H9 (cell line): Measurements from ENCODE around the gene RRAGB. TPM values are rescaled to one million over a fixed set of nuclear protein-coding genes. Genes with fewer than 3 reads are reported as not detected.
A peak's percentile ranks its signal among the peaks of the same experiment; 100 is the strongest.

ENCODE experiments used
- DNase-seq: peaks from one replicate; pipeline ENCODE4 v3.0.0-alpha.2; 2017
- H2AFZ ChIP-seq: one replicate; pipeline ENCODE4 v1.6.1; 2013; ENCODE audit warnings: mild to moderate bottlenecking, low read length, control low read depth, moderate library complexity
- H2AK5ac ChIP-seq: 2 replicates; pipeline ENCODE4 v1.6.1; 2013; ENCODE audit warnings: low read length, control low read depth, mixed read lengths; ENCODE audit not compliant: insufficient read length
- H2BK120ac ChIP-seq: one replicate; pipeline ENCODE4 v1.6.1; 2013; ENCODE audit warnings: low read depth, mild to moderate bottlenecking, low read length, control low read depth, inconsistent platforms; ENCODE audit not compliant: poor library complexity, severe bottlenecking
- H2BK12ac ChIP-seq: 2 replicates; pipeline ENCODE4 v1.6.1; 2013; ENCODE audit warnings: low read length, control low read depth, mixed read lengths, low read depth; ENCODE audit not compliant: insufficient read length
- H2BK15ac ChIP-seq: 2 replicates; pipeline ENCODE4 v1.6.1; 2013; ENCODE audit warnings: low read depth, low read length, control low read depth
- H2BK20ac ChIP-seq: one replicate; pipeline ENCODE4 v1.6.1; 2013; ENCODE audit warnings: low read depth, mild to moderate bottlenecking, low read length, control low read depth, inconsistent platforms; ENCODE audit not compliant: poor library complexity, severe bottlenecking
- H2BK5ac ChIP-seq: 2 replicates; pipeline ENCODE4 v1.6.1; 2013; ENCODE audit warnings: low read length, control low read depth, mixed read lengths; ENCODE audit not compliant: insufficient read length
- H3K14ac ChIP-seq: 2 replicates; pipeline ENCODE4 v1.6.1; 2013; ENCODE audit warnings: low read length, control low read depth; ENCODE audit not compliant: insufficient read depth
- H3K18ac ChIP-seq: 2 replicates; pipeline ENCODE4 v1.6.1; 2013; ENCODE audit warnings: low read depth, mild to moderate bottlenecking, mixed read lengths, low read length, control low read depth; ENCODE audit not compliant: insufficient read length
- H3K23ac ChIP-seq: 2 replicates; pipeline ENCODE4 v1.6.1; 2013; ENCODE audit warnings: low read length, control low read depth, mixed read lengths, low read depth; ENCODE audit not compliant: insufficient read length
- H3K23me2 ChIP-seq: 2 replicates; pipeline ENCODE4 v1.6.1; 2013; ENCODE audit warnings: low read depth, mild to moderate bottlenecking, mixed read lengths, low read length, control low read depth; ENCODE audit not compliant: insufficient read length, poor library complexity, severe bottlenecking
- H3K27ac ChIP-seq: 2 replicates; pipeline ENCODE4 v1.5.1; 2013; ENCODE audit warnings: low read length, control low read depth, mixed read lengths, low read depth; ENCODE audit not compliant: insufficient read length
- H3K27me3 ChIP-seq: 2 replicates; pipeline ENCODE4 v1.6.1; 2013; ENCODE audit warnings: low read length, control low read depth, inconsistent platforms; ENCODE audit not compliant: insufficient read depth
- H3K4ac ChIP-seq: 2 replicates; pipeline ENCODE4 v1.6.1; 2013; ENCODE audit warnings: low read depth, mild to moderate bottlenecking, control low read depth, inconsistent platforms, low read length, moderate library complexity
- H3K4me1 ChIP-seq: 2 replicates; pipeline ENCODE4 v1.6.1; 2013; ENCODE audit warnings: low read length, control low read depth, inconsistent platforms; ENCODE audit not compliant: insufficient read depth
- H3K4me2 ChIP-seq: 2 replicates; pipeline ENCODE4 v1.6.1; 2013; ENCODE audit warnings: low read length, control low read depth, mixed read lengths; ENCODE audit not compliant: insufficient read length, insufficient read depth
- H3K56ac ChIP-seq: 2 replicates; pipeline ENCODE4 v1.6.1; 2013; ENCODE audit warnings: low read depth, mild to moderate bottlenecking, mixed read lengths, low read length, control low read depth; ENCODE audit not compliant: insufficient read length
- H3K79me1 ChIP-seq: 2 replicates; pipeline ENCODE4 v1.6.1; 2013; ENCODE audit warnings: low read depth, mild to moderate bottlenecking, moderate library complexity, low read length, control low read depth, inconsistent platforms; ENCODE audit not compliant: insufficient read depth, poor library complexity, severe bottlenecking
- H3K79me2 ChIP-seq: 2 replicates; pipeline ENCODE4 v1.6.1; 2013; ENCODE audit warnings: low read length, control low read depth, inconsistent platforms; ENCODE audit not compliant: insufficient read depth
- H3K9ac ChIP-seq: 2 replicates; pipeline ENCODE4 v1.6.1; 2013; ENCODE audit warnings: low read length, control low read depth, mixed read lengths; ENCODE audit not compliant: insufficient read length; ENCODE audit errors: extremely low read depth
- H3K9me3 ChIP-seq: one replicate; pipeline ENCODE4 v1.6.1; 2013; ENCODE audit warnings: low read depth, low read length, inconsistent platforms; ENCODE audit not compliant: control insufficient read depth
- H3T11ph ChIP-seq: one replicate; pipeline ENCODE4 v1.6.1; 2013; ENCODE audit warnings: mild to moderate bottlenecking, low read length, control low read depth, inconsistent platforms
- H4K20me1 ChIP-seq: one replicate; pipeline ENCODE4 v1.6.1; 2013; ENCODE audit not compliant: control insufficient read depth, insufficient read length, insufficient read depth
- H4K5ac ChIP-seq: 2 replicates; pipeline ENCODE4 v1.6.1; 2013; ENCODE audit warnings: low read depth, mild to moderate bottlenecking, mixed read lengths, low read length, control low read depth; ENCODE audit not compliant: insufficient read length
- H4K8ac ChIP-seq: replicated peaks from 2 replicates; pipeline ENCODE4 v1.6.1; 2013; ENCODE audit warnings: low read length, control low read depth, mixed read lengths, low read depth; ENCODE audit not compliant: insufficient read length
- H4K91ac ChIP-seq: 2 replicates; pipeline ENCODE4 v1.6.1; 2013; ENCODE audit warnings: low read depth, mild to moderate bottlenecking, moderate library complexity, mixed read lengths, low read length, control low read depth; ENCODE audit not compliant: insufficient read length
- H3K27ac Mint-ChIP-seq, 3 experiments: 2 replicates in 2 of 3; 3 replicates in 1 of 3; pipeline ENCODE4 v1.8.0; 2020 to 2021; ENCODE audit warnings: mixed read lengths in 3 of 3, mild to moderate bottlenecking in 1 of 3, moderate library complexity in 1 of 3
- H3K27me3 Mint-ChIP-seq: 2 replicates; pipeline ENCODE4 v1.8.0; 2021; ENCODE audit warnings: low read depth, mild to moderate bottlenecking, moderate library complexity, mixed read lengths
- H3K36me3 Mint-ChIP-seq, 3 experiments: 2 replicates in 2 of 3; 3 replicates in 1 of 3; pipeline ENCODE4 v1.8.0; 2020 to 2021; ENCODE audit warnings: low read depth in 3 of 3, mixed read lengths in 3 of 3; ENCODE audit not compliant: insufficient read depth in 1 of 3
- H3K4me1 Mint-ChIP-seq, 2 experiments: 2 replicates each; pipeline ENCODE4 v1.8.0; 2020; ENCODE audit warnings: mixed read lengths in 2 of 2
- H3K4me3 Mint-ChIP-seq, 2 experiments: 2 replicates in 1 of 2; 3 replicates in 1 of 2; pipeline ENCODE4 v1.8.0; 2020 to 2021; ENCODE audit warnings: mild to moderate bottlenecking in 2 of 2, mixed read lengths in 2 of 2, moderate library complexity in 1 of 2
- H3K9me3 Mint-ChIP-seq, 2 experiments: 2 replicates in 1 of 2; 3 replicates in 1 of 2; pipeline ENCODE4 v1.8.0; 2020; ENCODE audit warnings: mild to moderate bottlenecking in 2 of 2, mixed read lengths in 2 of 2, moderate library complexity in 1 of 2
- WGBS: extraction: QIAGEN DNeasy Blood & Tissue Kit; methylation state at CpG from one replicate; pipeline ENCODE4 v1.1.7; 2013; ENCODE audit warnings: missing lambda C conversion rate, low lambda C conversion rate, mixed read lengths; ENCODE audit not compliant: insufficient read length; ENCODE audit errors: extremely low coverage; 5-methylcytosine and 5-hydroxymethylcytosine counted together
- total RNA-seq: library from RNA; stranded (reverse); gene quantifications from 2 replicates; pipeline ENCODE4 v1.2.1, GENCODE V29; 2021
- TF ChIP-seq, protein P1 (sequence below): fragments of 200-600 bp; sonication (generic); conservative IDR thresholded peaks from 3 replicates; pipeline ENCODE4 v1.8.0; 2021; ENCODE audit warnings: antibody characterized with exemption, mild to moderate bottlenecking

The RRAGB gene
- total RNA-seq, 1 experiment from 2014 or later = 10.3 TPM

DNA sequence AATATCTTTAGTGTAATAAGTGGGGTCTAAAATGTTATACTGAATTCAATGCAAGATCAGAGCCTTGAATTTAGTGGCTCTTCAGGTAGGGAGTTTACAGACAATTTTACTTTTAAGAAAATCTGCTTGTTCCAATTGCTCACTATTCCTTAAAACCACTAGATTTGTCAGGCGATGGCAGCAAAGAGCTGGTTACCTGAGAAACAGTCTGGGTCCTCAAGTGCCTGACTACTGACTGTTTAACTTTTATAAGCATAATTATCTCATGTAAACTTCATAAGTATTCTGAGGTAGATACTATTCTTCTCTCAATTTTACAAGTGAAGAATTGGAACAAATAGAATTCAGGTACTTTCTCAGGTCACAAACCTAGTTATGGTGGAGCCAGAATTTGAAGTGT is 84.3 kb downstream of the RRAGB start:
- Histone ChIP-seq H4K20me1 (no peaks in the 10 kb centered on the region), H4K8ac (no peak overlapping the region), H3K4me1 (no peaks in the 10 kb centered on the region), H3K14ac (no peak overlapping the region), H3K9ac (no peak overlapping the region), H2BK20ac (no peak overlapping the region), H3K18ac (no peak overlapping the region), H3K27me3 (no peaks in the 10 kb centered on the region), H3T11ph (no peak overlapping the region), H4K5ac (no peak overlapping the region), H2AK5ac (no peak overlapping the region), H3K23ac (no peak overlapping the region), H4K91ac (no peak overlapping the region), H3K4me2 (no peak overlapping the region), H2AFZ (no peak overlapping the region), H2BK120ac (no peak overlapping the region), H3K27ac (no peak overlapping the region), H3K79me1 (no peaks in the 10 kb centered on the region), H2BK12ac (no peak overlapping the region), H2BK15ac (no peak overlapping the region), H3K56ac (no peak overlapping the region), H3K79me2 (no peaks in the 10 kb centered on the region), H3K23me2 (no peaks in the 10 kb centered on the region), H3K9me3 (peaks cover 8% of the 10 kb centered on the region), H3K4ac (no peak overlapping the region), H2BK5ac (no peak overlapping the region)
- TF ChIP-seq, protein P1, sequence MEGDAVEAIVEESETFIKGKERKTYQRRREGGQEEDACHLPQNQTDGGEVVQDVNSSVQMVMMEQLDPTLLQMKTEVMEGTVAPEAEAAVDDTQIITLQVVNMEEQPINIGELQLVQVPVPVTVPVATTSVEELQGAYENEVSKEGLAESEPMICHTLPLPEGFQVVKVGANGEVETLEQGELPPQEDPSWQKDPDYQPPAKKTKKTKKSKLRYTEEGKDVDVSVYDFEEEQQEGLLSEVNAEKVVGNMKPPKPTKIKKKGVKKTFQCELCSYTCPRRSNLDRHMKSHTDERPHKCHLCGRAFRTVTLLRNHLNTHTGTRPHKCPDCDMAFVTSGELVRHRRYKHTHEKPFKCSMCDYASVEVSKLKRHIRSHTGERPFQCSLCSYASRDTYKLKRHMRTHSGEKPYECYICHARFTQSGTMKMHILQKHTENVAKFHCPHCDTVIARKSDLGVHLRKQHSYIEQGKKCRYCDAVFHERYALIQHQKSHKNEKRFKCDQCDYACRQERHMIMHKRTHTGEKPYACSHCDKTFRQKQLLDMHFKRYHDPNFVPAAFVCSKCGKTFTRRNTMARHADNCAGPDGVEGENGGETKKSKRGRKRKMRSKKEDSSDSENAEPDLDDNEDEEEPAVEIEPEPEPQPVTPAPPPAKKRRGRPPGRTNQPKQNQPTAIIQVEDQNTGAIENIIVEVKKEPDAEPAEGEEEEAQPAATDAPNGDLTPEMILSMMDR = peak; percentile 27; the same call in 1 of the 3 replicates
- Mint-ChIP-seq H3K27ac (no peak overlapping the region), H3K36me3 (no peaks in the 10 kb centered on the region; a peak in 2 of 7 replicates), H3K4me3 (no peak overlapping the region), H3K27me3 (no peaks in the 10 kb centered on the region), H3K4me1 (no peaks in the 10 kb centered on the region), H3K9me3 (peaks cover 66 to 77% of the 10 kb centered on the region in 2 experiments)
- WGBS = no CpG with 5 or more reads among the region's 1 CpG
- no peak for DNase-seq

Other genes starting within 250 kb of the RRAGB start
- 6.2 and 6.8 TPM in 2 replicates for gene USP51, start 227.9 kb upstream of the RRAGB start, total RNA-seq
- not detected in 2 replicates for gene FOXR2, start 94.3 kb upstream of the RRAGB start, total RNA-seq